Measurements from ENCODE around the gene FZD2.
"Not testable (repeated sequence)": the region's sequence is repeated elsewhere in the genome, so short reads cannot be mapped to it uniquely, and the experiment has no call there.

The FZD2 gene

DNA sequence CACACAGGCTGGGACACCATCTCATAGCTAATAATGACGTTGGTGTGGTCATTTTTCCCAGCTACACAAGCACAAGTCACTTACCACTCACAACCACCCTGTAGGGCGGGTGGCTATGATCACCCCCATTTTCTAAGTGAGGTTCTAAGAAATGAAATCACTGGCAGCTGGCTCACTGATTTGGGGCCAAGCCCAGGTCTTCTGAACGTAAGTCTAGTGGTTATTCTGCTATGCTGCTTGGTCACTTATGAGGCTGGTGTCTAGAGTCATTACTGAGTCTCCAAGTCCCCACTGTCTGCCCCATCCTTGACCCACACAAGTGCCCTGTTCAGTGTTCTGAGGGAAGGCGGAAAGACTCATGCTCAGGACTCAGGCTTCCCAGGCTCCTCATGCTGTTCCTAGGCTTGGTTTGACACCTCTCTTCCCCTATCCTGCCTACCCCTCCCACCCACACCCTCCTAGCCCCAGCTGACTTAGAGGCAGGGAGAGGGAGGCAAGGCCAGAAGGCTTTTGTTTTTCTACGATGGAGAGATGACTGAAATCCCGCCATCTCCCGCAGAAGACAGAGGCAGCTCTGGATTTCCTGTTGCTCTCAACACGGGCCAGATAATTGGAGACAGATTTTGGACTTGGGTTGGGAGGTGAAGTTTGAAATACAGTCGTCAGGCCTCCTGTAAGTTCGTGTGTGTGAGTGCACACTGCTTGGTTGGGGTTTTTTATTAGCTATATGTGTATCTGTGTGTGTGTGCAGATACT, 32.2 kb downstream of the FZD2 start:
- H3K4me3 ChIP-seq (ENCODE audit: low read depth, low read length) = no peak overlapping the region
- DNase-seq (ENCODE audit: low read depth) = no peak
- TF ChIP-seq, protein P1, sequence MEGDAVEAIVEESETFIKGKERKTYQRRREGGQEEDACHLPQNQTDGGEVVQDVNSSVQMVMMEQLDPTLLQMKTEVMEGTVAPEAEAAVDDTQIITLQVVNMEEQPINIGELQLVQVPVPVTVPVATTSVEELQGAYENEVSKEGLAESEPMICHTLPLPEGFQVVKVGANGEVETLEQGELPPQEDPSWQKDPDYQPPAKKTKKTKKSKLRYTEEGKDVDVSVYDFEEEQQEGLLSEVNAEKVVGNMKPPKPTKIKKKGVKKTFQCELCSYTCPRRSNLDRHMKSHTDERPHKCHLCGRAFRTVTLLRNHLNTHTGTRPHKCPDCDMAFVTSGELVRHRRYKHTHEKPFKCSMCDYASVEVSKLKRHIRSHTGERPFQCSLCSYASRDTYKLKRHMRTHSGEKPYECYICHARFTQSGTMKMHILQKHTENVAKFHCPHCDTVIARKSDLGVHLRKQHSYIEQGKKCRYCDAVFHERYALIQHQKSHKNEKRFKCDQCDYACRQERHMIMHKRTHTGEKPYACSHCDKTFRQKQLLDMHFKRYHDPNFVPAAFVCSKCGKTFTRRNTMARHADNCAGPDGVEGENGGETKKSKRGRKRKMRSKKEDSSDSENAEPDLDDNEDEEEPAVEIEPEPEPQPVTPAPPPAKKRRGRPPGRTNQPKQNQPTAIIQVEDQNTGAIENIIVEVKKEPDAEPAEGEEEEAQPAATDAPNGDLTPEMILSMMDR (IDR thresholded peaks at IDR 0.05; ENCODE audit: low read depth, low read length) = no peak
- TF ChIP-seq POLR2A (IDR thresholded peaks at IDR 0.05; ENCODE audit: extremely low read depth, insufficient read length) (no peak), MYC (IDR thresholded peaks at IDR 0.05; ENCODE audit: low read depth, low read length) (no peak)
- TF ChIP-seq, protein P2, sequence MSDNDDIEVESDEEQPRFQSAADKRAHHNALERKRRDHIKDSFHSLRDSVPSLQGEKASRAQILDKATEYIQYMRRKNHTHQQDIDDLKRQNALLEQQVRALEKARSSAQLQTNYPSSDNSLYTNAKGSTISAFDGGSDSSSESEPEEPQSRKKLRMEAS (IDR thresholded peaks at IDR 0.05; ENCODE audit: low read depth, low read length) = no peak

DNA sequence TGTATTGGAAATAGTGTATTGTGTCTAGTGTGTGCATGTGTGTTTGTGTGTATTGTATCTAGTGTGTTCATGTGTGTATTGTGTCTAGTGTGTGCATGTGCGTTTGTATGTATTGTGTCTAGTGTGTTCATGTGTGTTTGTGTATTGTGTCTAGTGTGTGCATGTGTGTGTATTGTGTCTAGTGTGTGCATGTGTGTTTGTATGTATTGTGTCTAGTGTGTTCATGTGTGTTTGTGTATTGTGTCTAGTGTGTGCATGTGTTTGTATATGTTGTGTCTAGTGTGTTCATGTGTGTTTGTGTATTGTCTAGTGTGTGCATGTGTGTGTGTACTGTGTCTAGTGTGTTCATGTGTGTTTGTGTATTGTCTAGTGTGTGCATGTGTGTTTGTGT, 32.8 kb downstream of the FZD2 start:
- DNase-seq (ENCODE audit: low read depth); H3K4me3 ChIP-seq (ENCODE audit: low read depth, low read length): not testable (repeated sequence)

DNA sequence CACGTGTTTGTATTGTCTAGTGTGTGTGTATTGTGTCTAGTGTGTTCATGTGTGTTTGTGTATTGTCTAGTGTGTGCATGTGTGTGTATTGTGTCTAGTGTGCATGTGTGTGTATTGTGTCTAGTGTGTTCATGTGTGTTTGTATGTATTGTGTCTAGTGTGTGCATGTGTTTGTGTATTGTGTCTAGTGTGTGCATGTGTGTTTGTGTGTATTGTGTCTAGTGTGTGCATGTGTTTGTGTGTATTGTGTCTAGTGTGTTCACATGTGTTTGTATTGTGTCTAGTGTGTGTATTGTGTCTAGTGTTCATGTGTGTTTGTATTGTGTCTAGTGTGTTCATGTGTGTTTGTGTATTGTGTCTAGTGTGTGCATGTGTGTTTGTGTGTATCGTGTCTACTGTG, 33.5 kb downstream of the FZD2 start:
- not testable (repeated sequence) for DNase-seq (ENCODE audit: low read depth); H3K4me3 ChIP-seq (ENCODE audit: low read depth, low read length)

DNA sequence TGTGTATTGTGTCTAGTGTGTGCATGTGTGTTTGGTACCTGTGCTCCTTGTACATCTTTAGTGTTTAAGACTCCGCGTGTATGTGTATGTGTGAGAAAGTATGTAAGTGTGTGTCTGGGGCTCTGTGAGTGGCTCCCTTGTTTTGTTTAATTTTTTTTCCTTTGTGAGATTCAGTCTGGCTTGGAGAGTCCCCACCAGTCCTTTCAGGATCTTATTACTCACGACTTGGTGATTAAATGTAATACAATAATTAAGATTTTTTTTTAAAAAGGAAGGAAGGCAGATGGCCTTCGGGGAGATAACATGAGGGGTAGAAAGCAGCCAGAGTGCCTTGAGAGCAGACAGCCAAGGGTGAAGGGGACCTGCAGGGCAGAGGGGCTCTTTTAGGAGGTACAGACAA, 33.9 kb downstream of the FZD2 start:
- TF ChIP-seq, protein P2 (IDR thresholded peaks at IDR 0.05; ENCODE audit: low read depth, low read length) = no peak
- TF ChIP-seq, protein P1 (IDR thresholded peaks at IDR 0.05; ENCODE audit: low read depth, low read length) = no peak
- TF ChIP-seq POLR2A (IDR thresholded peaks at IDR 0.05; ENCODE audit: extremely low read depth, insufficient read length) (no peak), MYC (IDR thresholded peaks at IDR 0.05; ENCODE audit: low read depth, low read length) (no peak)
- H3K4me3 ChIP-seq (ENCODE audit: low read depth, low read length) = no peak overlapping the region
- no peak for DNase-seq (ENCODE audit: low read depth)

DNA sequence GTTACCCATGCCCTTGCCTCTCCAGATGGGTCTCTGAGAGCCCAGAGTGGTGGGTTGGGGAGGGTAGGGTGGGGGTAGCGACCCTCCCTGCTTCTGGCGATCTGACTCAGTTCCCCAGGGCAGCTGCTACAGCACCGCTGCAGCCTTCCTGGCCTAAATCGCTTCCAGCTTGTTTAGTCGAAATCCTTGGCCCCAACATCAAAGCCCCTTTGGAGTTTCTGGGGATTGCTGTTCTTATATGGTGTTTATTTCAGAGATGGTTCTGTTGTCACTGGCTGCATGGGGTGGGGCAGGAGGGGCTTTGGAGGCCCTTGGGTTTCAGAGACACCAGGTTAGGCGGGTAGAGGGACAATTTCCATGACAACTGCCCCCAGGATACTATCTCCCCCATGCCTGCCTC, 35.9 kb downstream of the FZD2 start:
- no peak for DNase-seq (ENCODE audit: low read depth)
- TF ChIP-seq, protein P2 (IDR thresholded peaks at IDR 0.05; ENCODE audit: low read depth, low read length) = no peak
- TF ChIP-seq, protein P1 (IDR thresholded peaks at IDR 0.05; ENCODE audit: low read depth, low read length) = no peak
- no peak for TF ChIP-seq POLR2A (IDR thresholded peaks at IDR 0.05; ENCODE audit: extremely low read depth, insufficient read length)
- TF ChIP-seq MYC (IDR thresholded peaks at IDR 0.05; ENCODE audit: low read depth, low read length) = no peak
- H3K4me3 ChIP-seq (ENCODE audit: low read depth, low read length) = no peak overlapping the region

DNA sequence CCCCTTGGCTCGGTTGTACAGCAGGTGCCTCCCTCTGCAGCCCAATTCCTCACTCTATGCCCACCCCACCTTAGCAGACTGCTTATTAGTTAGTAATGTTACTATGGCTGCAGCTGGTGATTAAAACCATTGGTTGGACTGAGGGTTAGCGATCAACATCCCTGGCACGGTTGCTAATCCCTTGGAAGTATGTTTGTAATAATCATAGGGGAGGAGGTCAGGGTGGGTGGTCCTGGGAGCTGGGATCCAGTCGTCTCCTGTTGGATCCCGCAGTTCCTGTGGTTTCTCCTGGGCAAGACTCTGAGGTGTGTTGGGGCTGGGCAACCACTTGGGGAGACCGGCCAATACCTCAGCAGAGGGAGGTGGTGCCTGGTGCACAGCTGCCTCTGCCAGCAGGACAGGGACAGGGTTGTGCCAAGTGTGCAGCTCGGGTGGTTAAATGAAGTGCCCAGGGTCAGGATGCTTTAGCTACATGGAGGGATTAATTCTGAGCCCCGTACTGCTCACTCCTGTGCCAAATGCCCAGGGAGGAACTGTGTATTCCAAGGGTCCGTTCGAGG, 38.0 kb downstream of the FZD2 start:
- H3K4me3 ChIP-seq (ENCODE audit: low read depth, low read length) = no peak overlapping the region
- DNase-seq (ENCODE audit: low read depth) = no peak
- no peak for TF ChIP-seq MYC (IDR thresholded peaks at IDR 0.05; ENCODE audit: low read depth, low read length)
- TF ChIP-seq, protein P1 (IDR thresholded peaks at IDR 0.05; ENCODE audit: low read depth, low read length) = no peak
- no peak for TF ChIP-seq POLR2A (IDR thresholded peaks at IDR 0.05; ENCODE audit: extremely low read depth, insufficient read length)
- TF ChIP-seq, protein P2 (IDR thresholded peaks at IDR 0.05; ENCODE audit: low read depth, low read length) = no peak

DNA sequence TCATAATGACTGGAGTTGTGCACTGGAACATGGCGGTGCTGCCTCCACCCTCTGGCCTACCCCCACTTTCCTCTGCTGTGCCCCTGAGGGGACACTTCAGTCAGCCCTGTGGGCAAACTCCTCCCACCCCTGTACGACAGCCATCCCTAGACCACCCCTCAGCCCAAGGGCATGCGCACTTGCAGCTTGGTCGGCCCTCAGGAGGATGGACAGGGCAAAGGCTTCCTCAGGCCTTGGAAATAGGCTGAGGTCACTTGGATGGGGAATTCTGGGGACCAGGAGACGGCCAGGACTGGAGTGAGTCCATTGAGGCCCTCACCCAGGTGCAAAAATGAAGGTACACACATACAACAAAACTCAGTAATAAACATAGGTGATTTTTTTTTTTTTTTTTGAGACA, 41.0 kb downstream of the FZD2 start:
- no peak for DNase-seq (ENCODE audit: low read depth)
- H3K4me3 ChIP-seq (ENCODE audit: low read depth, low read length) = no peak overlapping the region
- no peak for TF ChIP-seq POLR2A (IDR thresholded peaks at IDR 0.05; ENCODE audit: extremely low read depth, insufficient read length)
- no peak for TF ChIP-seq MYC (IDR thresholded peaks at IDR 0.05; ENCODE audit: low read depth, low read length)
- TF ChIP-seq, protein P1 (IDR thresholded peaks at IDR 0.05; ENCODE audit: low read depth, low read length) = no peak
- TF ChIP-seq, protein P2 (IDR thresholded peaks at IDR 0.05; ENCODE audit: low read depth, low read length) = no peak
